ENCODE results near the gene GJD3.
"Not testable (repeated sequence)": the region's sequence is repeated elsewhere in the genome, so short reads cannot be mapped to it uniquely, and the experiment has no call there.

Gene GJD3

GRCh38 chr17:40372031-40372430 is 7.5 kb upstream of the GJD3 start:
- TF ChIP-seq CTCF (IDR thresholded peaks at IDR 0.05): no peak
- Mint-ChIP-seq H3K27ac (no peak overlapping the region), H3K36me3 (ENCODE audit: low read depth) (no peaks in the 10 kb centered on the region), H3K9me3 (peaks cover 22% of the 10 kb centered on the region), H3K27me3 (ENCODE audit: low read depth, poor library complexity) (peaks cover 26% of the 10 kb centered on the region), H3K4me3 (no peak overlapping the region), H3K4me1 (no peaks in the 10 kb centered on the region)
- DNase-seq: no peak

GRCh38 chr17:40371261-40371929 is 6.9 kb upstream of the GJD3 start:
- Mint-ChIP-seq H3K9me3 (peaks cover 22% of the 10 kb centered on the region), H3K4me3 (no peak overlapping the region), H3K27me3 (ENCODE audit: low read depth, poor library complexity) (peaks cover 26% of the 10 kb centered on the region), H3K27ac (no peak overlapping the region), H3K36me3 (ENCODE audit: low read depth) (no peaks in the 10 kb centered on the region), H3K4me1 (no peaks in the 10 kb centered on the region)
- no peak for DNase-seq
- no peak for TF ChIP-seq CTCF (IDR thresholded peaks at IDR 0.05)

GRCh38 chr17:40369923-40370322 is 5.4 kb upstream of the GJD3 start:
- no peak overlapping the region for H3K27ac Mint-ChIP-seq
- no peaks in the 10 kb centered on the region for H3K4me1 Mint-ChIP-seq
- H3K36me3 Mint-ChIP-seq (ENCODE audit: low read depth): no peaks in the 10 kb centered on the region
- no peak for TF ChIP-seq CTCF (IDR thresholded peaks at IDR 0.05)
- H3K9me3 Mint-ChIP-seq: peaks cover 22% of the 10 kb centered on the region
- H3K4me3 Mint-ChIP-seq: no peak overlapping the region
- DNase-seq: no peak
- H3K27me3 Mint-ChIP-seq (ENCODE audit: low read depth, poor library complexity): peaks cover 33% of the 10 kb centered on the region

- Mint-ChIP-seq H3K27me3 (ENCODE audit: low read depth, poor library complexity) (peaks cover 48% of the 10 kb centered on the region), H3K9me3 (peaks cover 12% of the 10 kb centered on the region)
- not testable (repeated sequence) for H3K36me3 Mint-ChIP-seq (ENCODE audit: low read depth); H3K4me3 Mint-ChIP-seq; H3K4me1 Mint-ChIP-seq; H3K27ac Mint-ChIP-seq; DNase-seq
These were observed 3.2 kb upstream of the GJD3 start for GRCh38 chr17:40367728-40368127.

GRCh38 chr17:40366861-40367518 is 2.5 kb upstream of the GJD3 start:
- H3K4me1 Mint-ChIP-seq: peaks cover 13% of the 10 kb centered on the region
- no peak for TF ChIP-seq CTCF (IDR thresholded peaks at IDR 0.05)
- H3K9me3 Mint-ChIP-seq: peaks cover 5% of the 10 kb centered on the region
- H3K27ac Mint-ChIP-seq: no peak overlapping the region
- H3K4me3 Mint-ChIP-seq: no peak overlapping the region
- H3K27me3 Mint-ChIP-seq (ENCODE audit: low read depth, poor library complexity): peaks cover 52% of the 10 kb centered on the region
- no peak for DNase-seq
- H3K36me3 Mint-ChIP-seq (ENCODE audit: low read depth): no peaks in the 10 kb centered on the region

GRCh38 chr17:40366076-40366860 is 1.7 kb upstream of the GJD3 start:
- H3K27me3 Mint-ChIP-seq (ENCODE audit: low read depth, poor library complexity): peaks cover 56% of the 10 kb centered on the region
- H3K36me3 Mint-ChIP-seq (ENCODE audit: low read depth): no peaks in the 10 kb centered on the region
- H3K27ac Mint-ChIP-seq: no peak overlapping the region
- H3K4me1 Mint-ChIP-seq: peaks cover 17% of the 10 kb centered on the region
- H3K4me3 Mint-ChIP-seq: no peak overlapping the region
- no peak for DNase-seq
- no peak for TF ChIP-seq CTCF (IDR thresholded peaks at IDR 0.05)
- peaks cover 1% of the 10 kb centered on the region for H3K9me3 Mint-ChIP-seq
